Cerebellar nuclear complex (tissue), 1 donor: ENCODE data around the gene TCHHL1.
"Not testable (repeated sequence)": the region's sequence is repeated elsewhere in the genome, so short reads cannot be mapped to it uniquely, and the experiment has no call there.

Source experiments
- DNase-seq, 2 experiments: peaks; one replicate each; lab custom pipeline; 2025; lab: John Stamatoyannopoulos, UW

Gene TCHHL1

GRCh38 chr1:152086760-152087159 lies 2.1 kb downstream of the TCHHL1 start:
- DNase-seq, result no peak

GRCh38 chr1:152084853-152085252 lies 4.0 kb downstream of the TCHHL1 start:
- no peak for DNase-seq

GRCh38 chr1:152081026-152081425 lies 7.8 kb downstream of the TCHHL1 start:
- DNase-seq, result not testable (repeated sequence)

GRCh38 chr1:152080494-152080893 lies 8.4 kb downstream of the TCHHL1 start:
- DNase-seq, result not testable (repeated sequence)

GRCh38 chr1:152078831-152079441 lies 9.9 kb downstream of the TCHHL1 start:
- DNase-seq, result no peak

GRCh38 chr1:152072311-152072710 lies 16.6 kb downstream of the TCHHL1 start:
- no peak for DNase-seq

GRCh38 chr1:152071123-152071522 lies 17.7 kb downstream of the TCHHL1 start:
- no peak for DNase-seq

- DNase-seq, result no peak
Observed at GRCh38 chr1:152067929-152068328, 20.9 kb downstream of the TCHHL1 start.

- DNase-seq, result no peak
Observed at GRCh38 chr1:152067150-152067549, 21.7 kb downstream of the TCHHL1 start.

GRCh38 chr1:152061952-152062351 lies 26.9 kb downstream of the TCHHL1 start:
- no peak for DNase-seq

GRCh38 chr1:152053375-152053774 lies 35.5 kb downstream of the TCHHL1 start:
- no peak for DNase-seq

GRCh38 chr1:152052606-152053005 lies 36.3 kb downstream of the TCHHL1 start:
- DNase-seq, result no peak

- no peak for DNase-seq
Observed at GRCh38 chr1:152050886-152051675, 37.8 kb downstream of the TCHHL1 start.

- DNase-seq, result no peak
Observed at GRCh38 chr1:152049291-152050083, 39.4 kb downstream of the TCHHL1 start.

- no peak for DNase-seq
Observed at GRCh38 chr1:152048416-152049009, 40.4 kb downstream of the TCHHL1 start.

GRCh38 chr1:152047730-152048415 lies 41.0 kb downstream of the TCHHL1 start:
- no peak for DNase-seq

GRCh38 chr1:152047413-152047729 lies 41.5 kb downstream of the TCHHL1 start:
- no peak for DNase-seq

- DNase-seq, result no peak
Observed at GRCh38 chr1:152044386-152044785, 44.5 kb downstream of the TCHHL1 start.

- DNase-seq, result no peak
Observed at GRCh38 chr1:152043870-152044269, 45.0 kb downstream of the TCHHL1 start.

GRCh38 chr1:152042030-152042429 lies 46.8 kb downstream of the TCHHL1 start:
- DNase-seq, result no peak

- no peak for DNase-seq
Observed at GRCh38 chr1:152039886-152040285, 49.0 kb downstream of the TCHHL1 start.

GRCh38 chr1:152039461-152039860 lies 49.4 kb downstream of the TCHHL1 start:
- no peak for DNase-seq
